ENCODE data around the gene TNNT1.

Gene TNNT1

GRCh38 chr19:55083004-55083850 lies 65.8 kb downstream of the TNNT1 start:
- FAIRE-seq (no peak), DNase-seq (ENCODE audit: insufficient read length, low spot score) (no peak)
- no peak for TF ChIP-seq CTCF (IDR thresholded peaks at IDR 0.05; ENCODE audit: insufficient read depth, missing control alignments)

Data from D721Med (cell line).